Activated CD4-positive, alpha-beta T cell treated with anti-CD3 and anti-CD28 coated beads, Interleukin-2, Interleukin-4, amounts not matched to agents 100 ng/mL and 50 ng/mL, durations not matched to agents 16 hours and 8 hours (primary cell): ENCODE results near the gene KCNC2.
A peak's percentile ranks its signal among the peaks of the same experiment; 100 is the strongest.

ENCODE experiments used
- DNase-seq: peaks from one replicate; pipeline ENCODE4 v3.0.0-alpha.2; 2020; ENCODE audit warnings: low spot score

Gene KCNC2

DNA sequence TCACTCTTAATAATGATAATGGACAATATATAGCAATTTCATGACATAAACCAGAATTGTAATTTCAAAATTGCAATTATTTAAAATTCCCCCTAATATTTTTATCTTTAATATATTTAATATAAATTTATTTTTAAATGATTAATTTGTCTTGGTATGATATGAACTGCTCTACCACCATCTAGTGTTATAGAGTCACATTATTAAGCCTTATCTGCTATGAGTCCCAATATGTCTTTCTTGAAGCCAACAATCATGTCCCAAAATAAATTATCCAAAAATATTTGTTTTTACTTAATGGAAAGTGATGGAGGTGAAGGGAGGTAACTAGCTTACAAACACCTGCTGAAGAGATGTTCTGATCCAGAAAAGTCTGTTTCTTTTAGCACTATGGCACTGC, 151.4 kb downstream of the KCNC2 start:
- DNase-seq: no peak

DNA sequence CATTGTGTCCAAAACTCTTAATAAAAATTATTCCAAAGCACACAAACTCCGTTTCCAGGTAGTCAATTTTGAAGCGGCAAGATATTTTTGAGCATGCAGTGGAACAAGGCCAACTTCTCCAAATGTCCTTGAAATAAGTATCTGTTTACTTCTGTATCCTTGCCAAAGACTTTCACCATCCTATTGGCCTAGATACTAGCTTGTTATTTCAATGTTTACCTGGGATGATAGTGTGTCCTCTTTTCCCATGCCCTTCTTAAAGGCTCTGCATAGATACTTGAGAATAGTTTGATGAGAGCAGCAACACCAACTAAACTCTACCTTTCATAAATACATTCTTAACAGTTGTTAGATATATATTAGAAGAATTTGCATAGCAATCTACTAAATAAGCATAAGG, 160.9 kb downstream of the KCNC2 start:
- DNase-seq: no peak

DNA sequence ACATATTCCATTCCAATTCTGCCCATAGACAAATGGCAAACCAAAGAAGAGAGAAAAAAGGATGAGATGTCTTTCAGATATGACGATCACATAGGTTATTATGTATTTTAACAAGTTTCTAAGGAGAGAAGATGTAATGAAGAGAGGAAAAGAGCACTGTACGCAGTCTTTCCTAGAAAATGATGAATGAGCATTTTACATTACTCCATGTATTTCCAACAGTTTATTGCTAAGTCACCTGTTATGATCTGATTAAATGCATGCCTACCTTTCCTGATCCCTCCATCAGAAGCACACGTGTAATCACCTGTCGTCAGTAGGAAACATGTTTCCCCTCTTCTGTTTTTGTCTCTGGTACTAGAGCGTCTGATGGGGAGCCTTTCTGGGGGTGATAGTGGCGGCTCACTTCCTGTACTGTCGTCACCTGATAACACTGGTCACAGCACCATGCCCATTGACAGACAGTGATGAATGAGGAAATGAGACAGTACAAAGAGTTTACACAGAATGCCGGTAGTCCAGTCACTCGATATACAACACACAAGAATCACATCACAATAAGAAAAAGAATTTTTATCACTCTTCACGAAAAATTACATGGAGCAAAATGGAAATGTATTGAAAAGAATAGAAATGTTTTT, 161.6 kb downstream of the KCNC2 start:
- no peak for DNase-seq

DNA sequence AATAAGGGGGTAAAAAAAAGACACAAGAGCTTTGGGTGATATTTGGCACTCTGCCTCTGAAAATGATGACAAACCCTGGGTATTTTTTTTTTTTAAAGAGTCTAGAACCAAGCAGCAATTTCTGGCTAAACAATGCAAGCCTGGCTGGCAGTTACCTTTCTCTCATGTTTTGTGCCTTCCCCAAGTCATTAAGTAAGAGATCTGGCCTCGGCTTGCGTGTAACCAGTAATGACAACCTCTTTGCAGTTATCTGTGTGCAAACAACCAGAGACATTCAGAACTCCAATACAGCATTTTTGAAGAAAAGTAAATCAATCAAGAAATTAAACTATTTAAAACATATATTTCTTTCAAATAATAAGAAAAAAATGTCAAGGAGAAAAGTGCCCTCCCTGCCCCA, 167.5 kb downstream of the KCNC2 start:
- DNase-seq: no peak

DNA sequence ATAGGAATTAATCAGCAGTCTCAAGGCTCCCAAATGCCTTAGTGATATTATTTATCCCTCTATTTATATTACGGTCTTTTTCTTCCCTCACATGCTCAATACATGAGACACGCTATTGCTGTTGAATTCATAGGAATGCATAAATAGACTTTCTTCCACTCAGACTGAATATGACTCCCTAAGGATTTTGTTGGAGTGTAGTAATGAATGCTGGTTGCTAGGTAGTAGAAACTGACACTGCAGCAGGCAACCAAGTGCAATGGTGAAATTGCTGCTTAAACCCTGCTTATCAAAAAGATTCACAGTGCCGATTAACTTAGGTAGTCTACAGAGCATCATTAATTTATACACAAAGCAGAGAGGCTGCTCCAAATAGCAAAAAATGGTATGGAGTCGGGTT, 168.2 kb downstream of the KCNC2 start:
- no peak for DNase-seq

DNA sequence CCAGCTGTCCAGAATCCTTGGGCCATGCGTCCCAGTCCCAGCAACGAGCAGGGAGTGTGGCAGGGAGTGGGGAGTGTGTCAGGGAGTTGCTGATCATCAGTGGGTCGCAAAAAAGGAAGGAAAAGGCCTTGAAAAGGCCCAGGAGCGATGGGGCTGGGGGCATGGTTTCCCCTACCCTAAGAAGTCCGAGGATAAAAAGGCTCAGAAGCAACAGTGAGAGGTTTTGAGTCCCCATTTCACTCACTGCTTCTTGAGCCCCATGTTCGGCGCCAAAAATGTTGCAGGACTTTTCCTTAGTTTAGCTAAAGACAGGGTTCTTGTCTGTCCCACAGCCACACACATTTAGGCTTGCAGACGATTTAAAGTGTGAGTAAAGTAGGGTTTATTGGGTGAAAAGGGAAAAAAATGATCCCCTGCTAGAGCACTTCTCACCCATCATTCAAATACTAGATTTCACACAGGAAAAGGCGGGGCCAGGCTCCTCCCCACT, 189.5 kb downstream of the KCNC2 start:
- no peak for DNase-seq

DNA sequence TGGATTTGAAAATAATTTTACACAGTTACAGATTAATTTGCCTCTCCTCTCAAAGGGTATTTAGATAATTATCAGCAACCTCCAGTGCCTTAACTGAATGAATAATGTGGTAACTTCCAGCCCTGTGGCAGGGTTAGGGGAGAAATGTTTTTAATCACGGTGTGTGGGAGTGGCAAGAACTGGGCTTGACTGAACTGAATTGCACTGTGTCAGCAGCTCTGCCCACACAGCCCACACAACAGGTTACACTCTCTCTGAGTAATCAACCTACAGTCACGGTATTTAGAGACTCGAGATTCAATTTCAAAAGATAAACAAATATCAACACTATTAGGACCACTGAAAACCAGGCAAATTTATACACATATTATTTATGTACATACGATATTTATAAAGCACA, 198.5 kb downstream of the KCNC2 start:
- peak; percentile 3 for DNase-seq

DNA sequence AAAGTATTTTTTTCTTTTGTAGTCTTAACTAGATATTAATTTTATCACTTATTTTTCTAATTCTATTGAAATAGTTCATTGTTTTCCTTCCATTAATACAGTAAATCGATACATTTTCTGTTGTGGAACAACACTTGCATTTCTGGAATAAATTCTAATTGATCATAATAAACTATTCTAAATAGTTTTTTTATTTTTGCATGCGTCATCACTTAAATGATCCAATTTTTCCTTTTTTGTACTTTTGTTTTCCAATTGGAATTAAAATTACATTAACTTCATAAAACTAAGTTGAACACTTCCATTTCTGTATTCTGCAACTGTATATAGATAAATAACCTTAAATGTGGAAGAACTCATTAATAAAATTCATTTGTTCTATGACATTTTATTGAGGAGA, 202.5 kb downstream of the KCNC2 start:
- no peak for DNase-seq

DNA sequence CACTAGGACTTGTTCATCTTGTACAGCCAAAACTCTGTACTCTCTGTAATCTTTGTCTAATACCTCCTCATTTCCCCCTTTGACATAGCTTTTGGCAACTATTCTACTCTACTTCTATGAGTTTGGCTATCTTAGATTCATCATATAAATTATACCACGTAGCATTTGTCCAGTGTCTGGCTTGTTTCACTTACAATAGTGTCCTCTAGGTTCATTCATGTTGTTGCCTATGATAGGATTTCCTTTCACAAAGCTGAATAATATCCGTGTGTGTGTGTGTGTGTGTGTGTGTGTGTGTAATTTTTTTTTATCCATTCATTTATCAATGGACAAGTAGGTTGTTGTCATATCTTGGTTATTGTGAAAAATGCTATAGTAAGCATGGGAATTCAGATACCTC, 209.5 kb downstream of the KCNC2 start:
- no peak for DNase-seq

DNA sequence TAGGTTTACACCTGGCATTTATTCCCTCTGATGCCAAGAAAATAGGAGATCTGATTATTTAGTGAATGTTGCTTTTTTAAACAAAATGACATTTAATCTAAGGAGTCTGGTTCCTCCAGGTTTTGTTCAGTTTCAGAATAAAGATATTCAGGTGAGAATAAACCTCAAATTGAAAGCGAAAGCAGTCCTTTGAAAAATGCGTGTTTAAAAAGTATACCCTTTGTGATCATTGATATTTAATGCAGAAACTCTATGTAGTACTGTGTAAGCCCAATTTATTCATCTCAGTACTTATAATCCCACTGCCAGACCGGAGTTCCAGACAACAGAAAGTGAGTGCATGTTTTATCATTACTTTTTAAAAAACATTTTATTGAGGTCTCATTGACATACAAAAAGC, 210.2 kb downstream of the KCNC2 start:
- no peak for DNase-seq
